ENCODE measurements around the gene INHBB. TPM values are rescaled to one million over a fixed set of nuclear protein-coding genes. Genes with fewer than 3 reads are reported as not detected.

The INHBB gene
- total and polyA plus RNA-seq, 9 of the 15 experiments (the other 6 are each of a cell fraction or from before 2014, with no cell fraction given) = not detected

GRCh38 chr2:120385355-120386127 is 39.6 kb downstream of the INHBB start:
- DNase-seq (ENCODE audit: extremely low read depth in 1 of 4, low spot score in 3 of 4) (no peak), ATAC-seq (no peak), FAIRE-seq (no peak)
- Histone ChIP-seq H3K27ac (ENCODE audit: extremely low read depth, low read depth, low read length) (no peak overlapping the region), H2AFZ (ENCODE audit: low read depth, low read length) (no peak overlapping the region), H3K79me2 (ENCODE audit: control insufficient read depth, insufficient read depth, low read length) (no peaks in the 10 kb centered on the region), H3K4me2 (ENCODE audit: insufficient read depth, low read length) (no peak overlapping the region), H3K9me3 (replicated peaks; ENCODE audit: control insufficient read depth, insufficient read depth, low read depth, low read length) (no peaks in the 10 kb centered on the region), H3K36me3 (ENCODE audit: control insufficient read depth, insufficient read depth, low read length) (no peaks in the 10 kb centered on the region), H3K4me1 (replicated peaks in 1 of 2; ENCODE audit: control insufficient read depth in 2 of 2, insufficient read depth in 2 of 2, low read length in 2 of 2) (no peaks in the 10 kb centered on the region), H3K9ac (ENCODE audit: insufficient read depth in 1 of 2, low read depth in 2 of 2, low read length in 2 of 2) (no peak overlapping the region), H3K4me3 (no peak overlapping the region), H3K27me3 (ENCODE audit: control insufficient read depth in 2 of 2, insufficient read depth in 2 of 2, low read length in 2 of 2) (peaks cover 2 to 26% of the 10 kb centered on the region in 2 experiments; a peak in 3 of 5 replicates), H3K9me1 (ENCODE audit: control insufficient read depth, insufficient read depth, low read length) (no peaks in the 10 kb centered on the region), H4K20me1 (replicated peaks; ENCODE audit: control insufficient read depth, insufficient read depth, low read length) (peaks cover 4% of the 10 kb centered on the region; the same call in 1 of the 2 replicates)
- CTCF ChIA-PET (ENCODE audit: low intra/inter-chr PET ratio) = no interaction called here
- in situ Hi-C loops (cut with MboI) = no loop called here
- intact Hi-C loops (cut with micrococcal nuclease) = no loop called here
- no TSS peak for BruUV-seq (replicated peaks)
- WGBS (ENCODE audit: insufficient coverage, low coverage, missing lambda C conversion rate) = 2% methylated on average over 3 of the region's 4 CpGs
- POLR2A ChIA-PET = interaction anchor here (0.6 kb wide), 1 partner anchor 67 kb away, joined by 3 read pairs; no protein-coding TSS in a partner anchor
- TF ChIP-seq CLOCK (CRISPR knock-in tag; IDR thresholded peaks at IDR 0.05; ENCODE audit: borderline replicate concordance) = no peak
- no peak for TF ChIP-seq GTF2E2 (tag; IDR thresholded peaks at IDR 0.05)
- TF ChIP-seq ZNF75A (CRISPR knock-in tag; IDR thresholded peaks at IDR 0.05) = no peak
- TF ChIP-seq ZFP36 (IDR thresholded peaks at IDR 0.05; ENCODE audit: low read depth, low read length, partially characterized antibody) = peak; percentile 70
- TF ChIP-seq RBBP5 (IDR thresholded peaks at IDR 0.05; ENCODE audit: borderline replicate concordance, insufficient read depth, low read length, poor library complexity, severe bottlenecking) = no peak
- TF ChIP-seq ELK3 (CRISPR knock-in tag; IDR thresholded peaks at IDR 0.05) = no peak
- TF ChIP-seq TEAD2 (tag; IDR thresholded peaks at IDR 0.05) = no peak
- no peak for TF ChIP-seq HDAC6 (IDR thresholded peaks at IDR 0.05; ENCODE audit: low read depth, low read length)
- no peak for TF ChIP-seq ZNF696 (CRISPR knock-in tag; conservative IDR thresholded peaks at IDR 0.05)
- TF ChIP-seq ZBTB33 (CRISPR knock-in tag; IDR thresholded peaks at IDR 0.05) = no peak
- TF ChIP-seq KAT8 (IDR thresholded peaks at IDR 0.05; ENCODE audit: low read depth) = no peak
- TF ChIP-seq MECOM (CRISPR knock-in tag; IDR thresholded peaks at IDR 0.05) = no peak
- no peak for TF ChIP-seq ASH1L (IDR thresholded peaks at IDR 0.05; ENCODE audit: borderline replicate concordance, low read depth, partially characterized antibody)
- no peak for TF ChIP-seq ZBTB1 (CRISPR knock-in tag; IDR thresholded peaks at IDR 0.05; ENCODE audit: borderline replicate concordance, low read depth)
- TF ChIP-seq BRD4 (IDR thresholded peaks at IDR 0.05) = no peak
- no peak for TF ChIP-seq ZNF780A (CRISPR knock-in tag; IDR thresholded peaks at IDR 0.05)
- TF ChIP-seq NFE2L1 (tag; IDR thresholded peaks at IDR 0.05; ENCODE audit: borderline replicate concordance, low read depth) = no peak

Data from K562 (cell line).